ENCODE results near the gene SCGB3A2. TPM values are rescaled to one million over a fixed set of nuclear protein-coding genes. Genes with fewer than 3 reads are reported as not detected.
A peak's percentile ranks its signal among the peaks of the same experiment; 100 is the strongest.

SCGB3A2 gene, protein sequence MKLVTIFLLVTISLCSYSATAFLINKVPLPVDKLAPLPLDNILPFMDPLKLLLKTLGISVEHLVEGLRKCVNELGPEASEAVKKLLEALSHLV
- total RNA-seq: not detected in 2 replicates
- polyA plus RNA-seq (2012): not detected

DNA sequence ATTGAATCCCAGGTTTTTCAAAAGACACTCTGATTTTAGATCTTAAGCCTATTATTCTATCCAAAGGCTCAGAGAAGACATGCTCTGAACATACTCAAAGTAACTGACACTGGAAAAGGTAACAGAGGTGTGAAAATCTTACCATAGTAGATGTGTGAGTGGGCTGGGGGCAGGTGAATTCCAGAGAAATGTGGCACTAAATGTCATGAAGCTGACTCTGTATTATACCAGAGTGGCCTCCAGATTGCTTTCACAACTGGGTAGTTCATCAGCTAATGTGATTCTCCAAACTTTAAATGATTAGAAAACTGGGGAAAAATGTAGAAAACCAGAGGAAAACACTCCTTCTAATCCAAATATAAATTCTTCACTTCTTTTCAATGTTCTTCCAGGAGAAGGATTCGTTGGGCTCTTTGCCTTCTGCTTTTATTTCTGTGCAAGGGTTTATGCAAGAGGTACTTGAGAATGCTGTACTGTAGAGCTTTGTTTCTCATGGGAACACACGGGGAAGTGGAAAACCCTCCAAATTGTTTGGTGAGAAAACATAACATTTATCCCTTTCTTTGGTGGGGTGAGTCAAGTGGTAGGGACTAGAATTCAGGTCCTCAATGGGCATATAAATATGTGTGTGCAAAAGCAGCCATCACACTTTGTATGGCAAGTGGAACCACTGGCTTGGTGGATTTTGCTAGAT, at the start of gene SCGB3A2:
Gene SCGB3A2 (plus strand): TSS at position 646 of the 694 bp plus-strand sequence. CDS start 93 bp downstream, outside the sequence.
- DNase-seq (ENCODE audit: low read depth): no peak

DNA sequence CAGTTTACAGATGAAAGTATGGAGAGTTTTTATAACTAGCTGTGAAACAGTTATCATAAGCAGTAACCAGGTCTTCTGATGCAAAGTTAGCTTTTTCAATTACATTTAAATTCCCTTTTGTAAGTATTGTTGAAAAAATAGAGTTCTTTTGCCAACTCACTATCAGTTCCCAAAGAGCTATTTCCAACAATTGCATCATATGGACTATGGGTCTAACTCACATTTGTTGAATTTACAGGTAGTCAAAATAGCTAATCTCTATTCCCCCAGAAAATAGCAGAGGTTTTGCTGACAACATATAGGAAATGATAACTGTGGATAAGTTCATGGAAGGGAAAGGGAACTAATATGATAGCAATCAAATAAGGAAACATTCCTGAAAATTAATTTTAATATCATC, 48.5 kb upstream of the SCGB3A2 start:
- no peak for DNase-seq (ENCODE audit: low read depth)

DNA sequence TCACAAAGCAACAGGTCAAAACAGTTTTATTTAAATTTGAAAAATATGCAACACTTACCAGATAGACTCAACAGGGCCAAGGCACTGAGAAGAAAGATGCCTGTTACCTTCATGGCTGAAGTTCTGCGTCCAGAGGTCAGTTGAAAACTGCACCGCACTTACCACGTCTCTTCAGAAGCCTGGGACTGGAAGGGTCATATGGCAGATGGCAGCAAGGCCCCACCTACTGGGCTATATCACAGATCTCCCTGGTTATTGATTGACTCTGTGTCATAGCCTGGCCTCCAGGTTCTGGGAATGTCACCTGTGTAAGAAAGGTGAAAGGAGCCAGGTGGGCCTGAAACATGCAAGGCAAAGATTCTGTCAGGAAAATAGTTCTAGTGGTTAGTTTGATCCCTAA, 47.0 kb upstream of the SCGB3A2 start, which contains the start of gene SPINK1:
Gene SPINK1 (minus strand): TSS at position 207 of the 400 bp plus-strand sequence. CDS start 94 bp downstream, at position 113.
- no peak for DNase-seq (ENCODE audit: low read depth)

DNA sequence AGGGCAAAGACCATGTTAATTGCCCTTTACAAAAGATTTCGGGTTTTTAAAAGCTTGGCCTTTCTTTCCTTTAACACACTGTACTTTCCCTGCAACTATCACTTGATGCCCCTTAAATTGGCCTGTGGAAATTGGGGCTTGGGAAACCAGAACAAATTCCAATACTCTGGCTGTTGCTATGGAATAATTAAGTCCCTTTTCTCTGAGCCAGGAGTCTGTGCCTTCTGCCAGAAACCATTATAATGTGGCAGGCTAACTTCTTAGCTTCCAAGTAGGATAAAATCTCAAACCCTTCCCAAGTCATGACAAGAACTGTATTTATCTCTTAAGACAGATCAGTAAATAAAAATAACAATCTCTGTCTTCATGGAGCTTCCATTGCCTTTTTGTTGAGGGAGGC, 46.0 kb upstream of the SCGB3A2 start:
- DNase-seq (ENCODE audit: low read depth): no peak

DNA sequence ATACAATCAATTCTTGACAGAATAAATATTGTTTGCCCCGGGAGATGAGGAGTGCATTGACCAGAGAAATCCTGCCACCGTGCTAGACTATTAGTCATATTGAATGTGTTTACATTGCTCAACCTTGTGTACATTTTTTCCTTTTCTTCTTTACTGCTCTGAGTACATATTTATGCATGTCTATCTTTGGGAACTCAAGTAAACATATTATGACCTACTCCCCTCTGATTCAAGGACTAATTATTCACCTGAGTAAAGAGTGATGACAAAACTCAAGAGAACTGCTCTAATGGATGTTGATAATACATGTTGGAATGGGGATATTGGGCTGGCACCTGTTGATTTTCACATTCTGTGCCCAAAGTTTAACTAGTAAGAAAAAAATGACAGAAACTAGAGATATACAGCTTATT, 43.1 kb upstream of the SCGB3A2 start:
- DNase-seq (ENCODE audit: low read depth): no peak

DNA sequence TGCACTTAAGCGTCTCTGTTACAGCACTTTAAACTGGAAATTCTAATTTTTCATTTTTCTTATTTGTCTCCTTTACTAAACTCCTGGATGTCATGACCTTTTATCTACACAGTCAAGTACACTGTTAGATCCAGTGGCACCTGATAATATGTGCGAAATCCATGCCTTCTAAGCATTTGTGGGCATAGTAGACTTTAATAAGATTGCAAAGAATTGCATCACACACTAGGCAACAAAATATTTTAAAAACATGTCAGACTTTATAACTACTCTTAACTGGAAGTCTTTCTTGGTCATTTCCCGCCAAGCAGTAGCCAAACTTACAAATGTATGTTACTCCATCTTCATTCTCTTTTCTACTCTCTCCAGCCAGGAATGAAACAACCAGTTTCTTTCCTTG, 42.1 kb upstream of the SCGB3A2 start:
- DNase-seq (ENCODE audit: low read depth): no peak

DNA sequence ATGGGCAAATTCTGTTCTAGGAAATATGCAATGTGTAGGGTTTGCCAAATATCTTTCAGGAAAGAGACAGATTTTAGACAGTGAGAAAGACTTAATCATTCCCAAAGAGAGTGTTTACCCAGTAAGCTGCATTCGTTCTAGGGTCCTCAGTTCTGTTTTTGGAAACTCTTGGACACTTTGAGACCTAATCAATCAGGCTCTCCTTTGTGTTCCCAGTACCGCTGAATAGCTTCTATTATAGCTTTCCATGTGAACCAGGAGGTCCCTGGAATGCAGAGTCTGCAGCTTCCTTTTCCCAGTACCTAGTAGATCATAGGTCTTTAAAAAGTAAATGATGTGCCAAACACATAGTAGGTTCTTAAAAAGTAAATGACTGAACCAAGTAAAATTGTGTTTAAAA, 35.6 kb upstream of the SCGB3A2 start:
- DNase-seq (ENCODE audit: low read depth): no peak

DNA sequence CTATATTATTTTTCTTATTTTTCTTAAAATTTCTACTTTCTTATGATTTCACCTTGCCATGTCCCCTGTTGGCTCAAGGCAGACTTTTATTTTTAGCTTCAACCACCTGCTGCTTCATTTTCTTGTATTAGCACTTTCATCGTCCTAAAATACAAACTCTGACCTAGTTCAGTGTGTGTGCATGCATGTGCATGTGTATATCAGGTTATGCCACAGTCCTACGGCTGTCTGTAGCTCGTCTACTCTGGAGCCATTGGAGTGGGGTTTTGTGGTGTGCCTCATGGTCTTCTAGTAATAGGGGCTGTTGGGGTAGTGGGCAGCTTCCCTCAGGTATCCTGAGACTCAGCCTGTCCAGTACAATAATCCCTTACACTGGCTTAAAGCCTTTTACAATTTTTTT, 33.7 kb upstream of the SCGB3A2 start:
- no peak for DNase-seq (ENCODE audit: low read depth)

DNA sequence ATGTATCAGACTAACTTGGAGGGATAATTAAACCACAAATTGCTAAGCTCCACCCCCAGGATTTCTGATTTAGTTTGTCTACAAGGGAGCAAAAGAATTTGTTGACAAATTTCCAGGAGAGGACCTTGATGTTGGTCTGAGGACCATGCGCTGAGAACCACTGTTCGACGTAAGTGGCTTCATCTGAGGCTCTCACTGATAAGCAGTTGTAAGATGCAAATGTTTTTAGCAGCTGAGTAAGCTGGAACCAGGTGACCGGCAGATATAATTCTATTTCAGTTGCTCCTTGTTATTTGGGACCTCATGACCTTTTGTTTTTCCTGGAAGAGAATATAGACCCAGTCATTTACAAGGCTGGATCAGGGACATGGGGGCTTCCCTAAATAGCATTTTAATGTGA, 32.9 kb upstream of the SCGB3A2 start:
- DNase-seq (ENCODE audit: low read depth): no peak

DNA sequence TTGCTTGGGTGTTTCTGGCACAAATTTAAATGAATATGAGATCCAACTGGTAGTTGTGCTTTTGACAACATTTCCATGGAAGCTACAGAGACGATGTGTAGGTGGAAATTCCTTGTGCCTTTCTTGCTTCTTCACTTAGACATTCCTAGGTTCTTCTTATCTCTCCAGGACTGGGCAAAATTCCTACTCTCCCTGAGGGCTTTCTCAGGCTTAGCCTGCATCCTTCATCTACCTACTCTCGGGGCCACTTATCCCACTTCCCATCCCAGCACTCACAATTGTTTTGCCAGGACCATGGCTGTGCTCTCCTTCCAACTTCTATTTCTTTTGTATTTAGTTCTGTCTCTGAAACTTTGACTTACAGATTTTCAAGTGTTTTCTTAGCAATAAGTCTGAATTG, 29.3 kb upstream of the SCGB3A2 start:
- DNase-seq (ENCODE audit: low read depth): no peak

DNA sequence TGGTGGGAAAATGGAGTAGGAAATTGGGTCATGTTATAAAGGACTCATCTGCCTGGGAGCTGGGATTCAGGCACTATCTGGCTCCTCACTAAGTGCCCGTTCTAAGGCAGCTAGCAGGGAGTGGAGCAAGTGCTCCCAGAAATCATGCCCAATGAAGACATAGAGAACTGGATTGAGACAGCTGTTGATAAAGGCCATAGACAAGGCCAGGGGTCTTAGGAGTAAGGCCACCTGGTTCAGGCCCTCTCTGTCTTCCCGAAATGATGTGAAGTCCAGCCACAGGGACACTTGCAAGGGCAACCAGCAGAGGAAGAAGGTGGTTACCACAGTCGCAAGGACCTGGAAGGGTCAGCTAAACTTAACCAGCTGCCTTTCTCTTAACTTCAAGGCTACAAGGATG, 26.9 kb upstream of the SCGB3A2 start:
- DNase-seq (ENCODE audit: low read depth): no peak

DNA sequence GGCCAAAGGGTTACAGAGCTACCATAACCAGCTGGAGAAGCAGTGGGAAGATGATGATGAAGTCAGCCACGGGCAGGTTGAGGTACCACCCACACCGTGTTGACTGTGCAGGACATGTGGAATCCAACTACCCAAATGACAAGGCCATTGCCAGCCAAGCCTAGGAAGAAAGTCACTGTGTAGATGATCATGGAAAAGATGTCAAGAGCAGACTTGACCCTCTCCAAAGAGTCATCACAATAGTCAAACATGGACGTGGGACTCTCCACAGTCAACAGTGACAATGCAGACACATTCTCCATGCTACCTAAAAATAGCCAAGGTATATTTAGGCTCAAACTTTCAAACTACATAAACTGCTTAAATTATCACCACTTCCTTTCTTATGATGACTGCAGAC, 26.1 kb upstream of the SCGB3A2 start:
- DNase-seq (ENCODE audit: low read depth): no peak

DNA sequence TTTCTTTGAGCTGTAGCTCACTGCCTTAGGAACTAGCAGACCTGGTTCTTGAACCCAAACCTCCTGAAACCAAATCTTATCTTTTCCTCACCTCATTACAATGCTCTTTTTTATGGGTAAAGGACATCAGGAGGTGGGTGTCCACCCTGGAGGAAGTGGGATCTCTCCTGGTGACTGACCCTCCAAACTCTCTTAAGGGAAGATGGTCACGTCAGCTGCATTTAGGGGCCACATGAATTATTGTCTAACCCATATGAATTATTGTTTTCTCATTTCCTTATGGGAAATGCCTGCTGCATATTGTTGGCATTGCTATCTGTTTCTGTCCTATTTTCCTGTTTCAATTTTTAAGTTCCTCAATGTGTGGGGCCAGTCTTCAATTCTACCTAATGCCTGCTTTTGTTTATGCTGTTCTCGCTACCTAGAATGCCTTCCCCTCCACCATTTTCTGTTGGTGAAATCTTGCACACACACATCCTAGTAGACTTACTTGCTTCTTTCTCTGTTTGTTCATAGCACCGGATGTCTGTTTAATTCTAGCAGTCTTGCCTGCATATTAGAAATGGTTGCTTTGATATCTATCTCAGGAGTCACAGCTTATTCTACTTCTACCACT, 25.0 kb upstream of the SCGB3A2 start:
- DNase-seq (ENCODE audit: low read depth): no peak

DNA sequence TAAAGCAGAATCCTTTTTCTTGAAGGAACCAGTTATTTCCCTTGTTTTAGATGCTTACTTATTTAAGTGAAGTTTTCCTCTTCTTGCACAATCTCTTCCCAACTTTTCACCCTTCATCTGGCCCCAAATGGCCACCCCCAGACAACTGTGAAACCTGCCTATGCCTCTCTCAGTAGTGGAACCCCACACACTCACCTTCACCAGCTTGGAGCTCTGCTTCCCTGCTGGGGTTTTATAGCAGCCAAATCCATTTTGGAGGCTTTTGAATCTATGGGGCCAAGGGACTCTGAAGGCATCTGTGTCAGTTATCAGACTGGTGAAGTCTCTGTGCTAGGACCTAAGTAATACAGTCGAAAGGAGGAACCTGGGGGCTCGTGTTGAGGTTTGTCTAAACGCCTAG, 24.2 kb upstream of the SCGB3A2 start:
- DNase-seq (ENCODE audit: low read depth): no peak

DNA sequence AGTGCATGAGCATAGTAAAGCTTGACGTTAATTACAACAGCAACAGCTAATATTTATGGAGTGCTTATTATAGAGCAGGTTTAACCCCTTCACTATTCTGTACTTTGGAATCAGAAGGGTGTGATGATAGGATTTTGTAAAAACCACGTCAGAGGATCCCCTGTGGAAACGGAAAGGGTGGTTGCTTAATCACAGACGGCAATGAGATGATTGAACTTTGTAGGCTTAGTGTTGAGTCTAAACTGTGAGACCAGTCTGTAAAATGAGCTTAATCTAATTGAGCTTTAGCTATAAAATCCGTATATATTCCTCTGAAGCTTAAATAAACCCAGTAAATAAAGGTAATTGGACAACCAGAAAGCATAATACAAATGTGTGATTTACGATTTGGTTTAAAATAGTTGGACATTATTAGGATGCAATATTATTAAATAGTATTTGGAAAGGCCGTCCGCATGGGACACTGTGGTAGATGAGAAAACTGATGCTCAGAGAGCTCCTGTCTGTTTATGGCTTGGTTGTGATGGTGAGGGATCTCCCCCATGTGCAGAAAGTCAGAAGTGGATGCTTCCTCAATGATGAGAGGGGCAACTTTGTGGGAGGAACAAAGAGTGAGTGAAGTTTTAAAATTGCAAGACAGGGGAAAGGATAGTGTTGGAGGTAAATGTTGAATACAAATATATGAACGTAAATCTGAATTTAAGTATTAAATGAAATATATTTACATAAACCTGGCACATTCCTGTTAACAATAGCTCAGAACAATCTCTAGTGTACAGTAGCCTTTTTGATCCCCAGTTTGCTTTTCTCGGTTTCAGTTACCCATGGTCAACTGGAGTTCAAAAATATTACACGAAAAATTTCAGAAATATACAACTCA, 23.4 kb upstream of the SCGB3A2 start:
- DNase-seq (ENCODE audit: low read depth): no peak

DNA sequence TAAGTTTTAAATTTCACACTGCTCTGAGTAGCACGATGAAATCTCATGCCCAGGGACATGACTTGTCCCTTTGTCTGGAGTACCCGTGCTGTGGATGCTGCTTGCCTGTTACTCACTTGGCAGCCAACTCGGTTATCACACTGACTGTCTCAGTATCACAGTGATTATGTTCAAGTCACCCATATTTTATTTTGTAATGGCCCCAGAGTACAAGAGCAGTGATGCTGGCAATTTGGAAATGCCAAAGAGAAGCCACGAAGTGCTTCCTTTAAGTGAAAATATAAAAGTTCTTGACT, 22.8 kb upstream of the SCGB3A2 start:
- no peak for DNase-seq (ENCODE audit: low read depth)

DNA sequence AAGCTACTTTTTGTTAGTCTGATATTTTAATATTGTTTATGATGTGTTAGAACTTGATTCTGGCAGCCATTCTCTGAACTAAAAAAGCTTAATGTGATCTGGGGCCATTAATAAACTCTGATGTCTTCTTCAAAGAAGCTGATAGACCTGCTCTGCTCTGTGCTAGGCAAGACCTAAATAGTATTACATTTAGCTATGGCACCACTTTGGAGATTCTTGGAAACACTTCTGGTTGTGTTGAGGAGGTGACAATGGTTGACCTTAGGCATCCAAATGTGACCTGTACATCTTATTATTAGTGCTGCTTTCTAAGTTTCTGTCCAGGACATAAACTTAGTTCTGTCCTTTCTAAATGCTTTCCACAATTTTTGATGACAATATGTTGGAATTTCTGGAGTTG, 21.7 kb upstream of the SCGB3A2 start:
- DNase-seq (ENCODE audit: low read depth): no peak

DNA sequence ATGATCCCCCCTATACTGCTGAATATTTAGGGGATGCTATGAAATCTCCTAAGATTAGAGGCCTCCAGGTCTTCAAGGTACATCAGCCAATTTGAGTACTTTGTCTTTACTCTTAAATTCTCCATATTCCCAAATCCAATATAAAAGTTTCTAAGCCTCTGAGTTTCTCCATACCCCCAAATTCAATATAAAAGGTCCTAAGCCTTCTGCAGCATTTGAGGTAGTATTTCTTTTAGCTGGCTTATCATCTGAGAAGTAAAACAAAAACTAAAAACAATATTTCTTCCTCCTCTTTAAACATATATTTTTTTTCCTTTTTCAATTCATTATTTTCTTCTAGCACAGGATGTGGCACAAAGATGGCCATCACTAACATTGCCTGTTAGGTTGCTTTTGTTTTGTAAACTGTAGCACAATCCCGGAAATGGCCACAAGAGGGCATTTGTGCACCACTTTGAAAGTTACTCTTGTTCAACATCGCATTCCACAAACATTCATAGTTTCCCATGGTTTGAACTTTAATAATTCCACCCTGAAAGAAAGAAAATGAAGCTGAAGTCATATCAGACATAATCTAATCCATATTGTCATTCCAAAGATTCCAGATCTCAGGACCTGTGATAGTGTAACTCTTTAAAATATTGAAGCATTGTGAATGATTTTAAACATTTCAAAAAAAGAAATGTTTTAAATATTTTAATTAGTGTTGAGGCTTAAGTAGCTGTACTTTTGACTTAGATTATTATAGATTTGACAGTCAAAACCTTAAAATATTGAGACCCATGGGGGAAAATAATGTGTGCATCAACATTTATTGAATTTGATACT, 21.0 kb upstream of the SCGB3A2 start:
- peak; percentile 68 for DNase-seq (ENCODE audit: low read depth)

DNA sequence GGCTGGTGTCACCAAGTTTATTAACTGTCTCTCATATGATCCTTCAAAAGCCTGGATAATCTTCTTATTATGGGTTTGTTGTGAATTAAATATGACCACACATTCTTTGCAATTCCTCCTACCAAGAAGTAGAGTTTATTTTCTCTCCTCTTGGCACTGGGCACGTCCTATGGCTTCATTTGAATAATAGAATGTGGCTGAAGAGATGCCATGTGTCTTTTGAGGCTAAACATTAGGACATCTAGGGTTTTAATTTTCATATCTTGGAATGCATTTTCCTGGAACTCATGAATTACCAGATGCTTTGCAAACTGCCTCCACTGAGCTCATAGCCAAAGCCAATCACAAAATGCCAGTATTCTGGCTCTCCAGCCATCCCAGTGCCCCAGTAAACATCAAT, 19.9 kb upstream of the SCGB3A2 start:
- no peak for DNase-seq (ENCODE audit: low read depth)

DNA sequence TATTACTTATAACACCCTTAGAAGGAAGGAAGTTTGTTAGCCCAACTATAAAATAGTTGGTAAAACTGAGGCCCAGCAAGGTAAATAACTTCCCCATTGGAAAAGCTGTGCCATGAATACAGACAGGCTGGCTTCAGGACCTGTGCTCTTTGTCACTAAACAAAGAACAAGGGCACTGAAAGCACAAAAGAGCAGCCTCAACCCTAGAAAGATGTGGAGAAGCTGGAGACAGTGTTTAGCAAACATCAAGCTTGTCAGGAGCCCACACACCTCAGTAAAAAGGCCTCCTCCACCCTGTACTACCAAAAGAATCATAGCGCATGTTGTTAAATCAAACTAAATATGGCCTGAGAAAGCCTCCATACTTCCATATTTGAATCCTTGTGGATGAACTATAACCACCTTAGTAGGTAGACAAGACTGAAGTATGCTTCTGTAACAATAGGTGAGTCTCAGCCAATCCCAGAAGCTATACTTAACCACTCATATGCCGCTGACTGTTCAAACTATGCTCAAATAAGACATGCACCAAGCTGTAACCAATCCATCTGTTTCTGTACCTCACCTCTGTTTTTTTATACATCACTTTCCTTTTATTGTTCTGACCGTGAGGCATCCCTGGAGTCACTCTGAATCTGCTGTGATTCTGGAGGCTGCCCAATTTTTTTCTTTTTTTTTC, 18.4 kb upstream of the SCGB3A2 start:
- no peak for DNase-seq (ENCODE audit: low read depth)

DNA sequence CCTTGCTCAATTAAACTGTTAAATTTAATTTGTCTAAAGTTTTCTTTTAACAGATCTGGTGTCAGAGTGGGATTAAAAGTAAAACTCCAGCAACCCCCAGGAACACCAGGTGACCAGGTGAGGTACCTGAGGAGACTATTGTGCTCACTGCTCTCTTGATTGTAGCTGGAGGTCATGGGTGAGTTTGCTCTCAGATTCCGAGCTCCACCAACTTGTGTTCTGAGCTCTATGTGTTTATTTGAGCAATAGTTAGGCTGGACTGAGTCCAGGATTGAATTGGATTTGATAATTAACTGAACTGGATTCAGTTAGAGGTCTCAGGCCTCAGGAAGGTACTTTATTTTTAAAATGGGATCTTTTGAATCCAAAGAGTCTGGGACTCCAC, 17.9 kb upstream of the SCGB3A2 start:
- no peak for DNase-seq (ENCODE audit: low read depth)
